DND-41 (cell line): ENCODE data around the gene LRRC47.

Source experiments
- ATAC-seq: fragments of 200-7000 bp; cut with Tn5 transposase; 3 replicates; pipeline ENCODE4 v1.9.1; 2021; ENCODE audit warnings: low read depth; ENCODE audit not compliant: insufficient read depth
- DNase-seq: peaks from one replicate; pipeline ENCODE4 v3.0.0-alpha.2; 2020
- H2AFZ ChIP-seq: 2 replicates; pipeline ENCODE4 v1.6.0; 2012; ENCODE audit warnings: low read depth, low read length
- H3K27ac ChIP-seq: 2 replicates; pipeline ENCODE4 v1.5.1; 2012; ENCODE audit warnings: low read length, inconsistent platforms
- H3K27me3 ChIP-seq: fragments of 200-600 bp; sonication (generic); 2 replicates; pipeline ENCODE4 v1.6.0; 2012; ENCODE audit warnings: low read length, mild to moderate bottlenecking, inconsistent platforms; ENCODE audit not compliant: insufficient read depth, poor library complexity
- H3K36me3 ChIP-seq: 2 replicates; pipeline ENCODE4 v1.5.1; 2012; ENCODE audit warnings: low read length, inconsistent platforms; ENCODE audit not compliant: insufficient read depth
- H3K4me1 ChIP-seq: 2 replicates; pipeline ENCODE4 v1.5.1; 2012; ENCODE audit warnings: mild to moderate bottlenecking, low read length; ENCODE audit not compliant: insufficient read depth
- H3K4me2 ChIP-seq: 2 replicates; pipeline ENCODE4 v1.6.0; 2012; ENCODE audit warnings: mild to moderate bottlenecking, moderate library complexity, low read length, inconsistent platforms; ENCODE audit not compliant: insufficient read depth
- H3K4me3 ChIP-seq, 2 experiments: fragments of 200-600 bp in 1 of 2; shearing (Covaris generic) in 1 of 2; 2 replicates each; pipeline ENCODE4 v1.5.1; 2012 to 2016; ENCODE audit warnings: inconsistent platforms in 2 of 2, low read length in 2 of 2, mild to moderate bottlenecking in 2 of 2, low read depth in 1 of 2, moderate library complexity in 1 of 2
- H3K79me2 ChIP-seq: 2 replicates; pipeline ENCODE4 v1.6.0; 2012; ENCODE audit warnings: low read length, inconsistent platforms; ENCODE audit not compliant: insufficient read depth
- H3K9ac ChIP-seq: 2 replicates; pipeline ENCODE4 v1.6.0; 2012; ENCODE audit warnings: low read depth, mild to moderate bottlenecking, inconsistent platforms, low read length, moderate library complexity
- H3K9me3 ChIP-seq: 2 replicates; pipeline ENCODE4 v1.5.1; 2012; ENCODE audit warnings: low read length, moderate library complexity, mild to moderate bottlenecking, inconsistent platforms; ENCODE audit not compliant: insufficient read depth, severe bottlenecking
- H4K20me1 ChIP-seq: 2 replicates; pipeline ENCODE4 v1.6.0; 2012; ENCODE audit warnings: low read length; ENCODE audit not compliant: insufficient read depth
- EZH2 ChIP-seq: IDR thresholded peaks from 3 replicates; pipeline ENCODE4 v1.6.1; 2012; ENCODE audit warnings: borderline replicate concordance, low read depth, mild to moderate bottlenecking, moderate library complexity, low read length, inconsistent platforms; ENCODE audit not compliant: severe bottlenecking
- TF ChIP-seq, protein P1 (sequence below): IDR thresholded peaks from 2 replicates; pipeline ENCODE4 v1.5.1; 2012; ENCODE audit warnings: borderline replicate concordance, low read length, moderate library complexity, mild to moderate bottlenecking; ENCODE audit not compliant: poor library complexity, severe bottlenecking; ENCODE audit errors: extremely low read depth

The LRRC47 gene

DNA sequence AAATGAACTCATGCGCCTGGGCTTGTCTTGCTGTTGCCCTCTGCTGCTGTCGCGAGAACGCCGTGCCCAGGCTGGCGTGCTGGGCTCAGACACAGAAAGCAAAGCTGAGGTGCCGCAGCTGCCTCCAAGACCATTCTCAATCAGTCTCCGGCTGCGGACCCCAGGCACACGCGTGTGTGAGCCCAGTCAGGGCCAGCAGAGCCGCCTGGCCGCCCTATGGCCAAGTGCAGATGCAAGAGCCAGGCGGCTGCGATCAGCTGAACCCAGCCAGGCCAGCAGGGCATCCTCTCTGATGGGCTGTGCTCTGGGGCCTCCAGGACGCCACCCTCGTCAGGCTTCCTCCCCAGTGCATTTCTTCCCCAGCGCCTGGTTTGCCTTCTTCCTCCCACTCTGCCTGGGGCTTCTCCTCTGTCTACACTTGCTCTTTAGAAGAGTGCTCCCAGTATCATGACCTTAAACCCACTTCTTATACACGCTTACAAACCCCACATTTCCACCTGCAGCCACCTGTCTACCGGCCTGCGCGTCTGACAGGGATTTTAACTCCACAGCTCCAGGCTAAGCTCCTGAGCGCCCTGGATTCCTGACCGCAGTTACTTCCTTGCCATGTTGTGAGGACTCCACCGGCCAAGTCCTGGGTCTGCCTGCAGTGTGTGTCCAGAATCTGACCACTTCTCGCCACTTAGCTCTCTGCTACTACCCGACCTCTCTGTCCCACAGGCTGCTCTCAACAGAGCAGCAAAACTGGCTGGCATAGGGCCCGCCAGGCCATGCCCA is 21.7 kb upstream of the LRRC47 start:
- H3K9me3 ChIP-seq = no peaks in the 10 kb centered on the region
- no peaks in the 10 kb centered on the region for H3K27me3 ChIP-seq
- TF ChIP-seq, protein P1, sequence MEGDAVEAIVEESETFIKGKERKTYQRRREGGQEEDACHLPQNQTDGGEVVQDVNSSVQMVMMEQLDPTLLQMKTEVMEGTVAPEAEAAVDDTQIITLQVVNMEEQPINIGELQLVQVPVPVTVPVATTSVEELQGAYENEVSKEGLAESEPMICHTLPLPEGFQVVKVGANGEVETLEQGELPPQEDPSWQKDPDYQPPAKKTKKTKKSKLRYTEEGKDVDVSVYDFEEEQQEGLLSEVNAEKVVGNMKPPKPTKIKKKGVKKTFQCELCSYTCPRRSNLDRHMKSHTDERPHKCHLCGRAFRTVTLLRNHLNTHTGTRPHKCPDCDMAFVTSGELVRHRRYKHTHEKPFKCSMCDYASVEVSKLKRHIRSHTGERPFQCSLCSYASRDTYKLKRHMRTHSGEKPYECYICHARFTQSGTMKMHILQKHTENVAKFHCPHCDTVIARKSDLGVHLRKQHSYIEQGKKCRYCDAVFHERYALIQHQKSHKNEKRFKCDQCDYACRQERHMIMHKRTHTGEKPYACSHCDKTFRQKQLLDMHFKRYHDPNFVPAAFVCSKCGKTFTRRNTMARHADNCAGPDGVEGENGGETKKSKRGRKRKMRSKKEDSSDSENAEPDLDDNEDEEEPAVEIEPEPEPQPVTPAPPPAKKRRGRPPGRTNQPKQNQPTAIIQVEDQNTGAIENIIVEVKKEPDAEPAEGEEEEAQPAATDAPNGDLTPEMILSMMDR = no peak
- no peak for TF ChIP-seq EZH2
- H4K20me1 ChIP-seq = no peaks in the 10 kb centered on the region
- H3K9ac ChIP-seq = no peak overlapping the region
- H3K4me2 ChIP-seq = no peak overlapping the region
- no peaks in the 10 kb centered on the region for H3K79me2 ChIP-seq
- no peak for DNase-seq
- H3K4me1 ChIP-seq = no peaks in the 10 kb centered on the region
- no peak overlapping the region for H3K27ac ChIP-seq
- H3K36me3 ChIP-seq = peaks cover 41% of the 10 kb centered on the region
- H2AFZ ChIP-seq = no peak overlapping the region
- no peak for ATAC-seq
- H3K4me3 ChIP-seq = no peak overlapping the region

DNA sequence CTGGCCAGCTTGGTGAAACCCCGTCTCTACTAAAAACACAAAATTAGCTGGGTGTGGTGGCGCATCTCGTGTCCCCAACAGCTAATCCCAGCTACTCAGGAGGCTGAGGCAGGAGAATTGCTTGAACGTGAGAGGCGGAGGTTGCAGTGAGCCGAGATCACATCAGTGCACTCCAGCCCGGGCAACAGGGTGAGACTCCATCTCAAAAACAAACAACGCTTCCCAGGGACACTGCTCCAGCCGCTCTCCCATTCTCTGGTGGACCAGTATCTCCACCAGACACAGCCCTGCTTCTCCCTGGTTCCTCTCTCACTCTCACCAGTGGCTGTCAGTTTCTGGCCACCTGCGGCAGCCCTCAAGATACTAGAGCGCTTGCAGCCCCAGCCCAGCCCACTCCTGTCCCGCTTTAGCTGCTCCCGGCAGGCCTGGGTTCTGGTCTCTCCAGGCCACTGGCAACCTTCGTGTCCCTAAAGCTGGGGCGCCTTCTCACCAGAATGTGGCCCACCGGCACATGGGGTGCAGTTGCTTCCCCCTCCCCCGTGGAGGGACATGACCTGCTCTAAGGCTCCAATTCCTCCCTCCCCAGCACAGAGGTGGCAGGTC is 20.9 kb upstream of the LRRC47 start:
- Histone ChIP-seq H3K4me2 (no peak overlapping the region), H3K27me3 (no peaks in the 10 kb centered on the region), H3K79me2 (no peaks in the 10 kb centered on the region), H3K36me3 (peaks cover 33% of the 10 kb centered on the region), H4K20me1 (no peaks in the 10 kb centered on the region), H3K4me3 (no peak overlapping the region), H3K9ac (no peak overlapping the region), H3K4me1 (no peaks in the 10 kb centered on the region), H3K9me3 (no peaks in the 10 kb centered on the region), H3K27ac (no peak overlapping the region), H2AFZ (no peak overlapping the region)
- TF ChIP-seq, protein P1 = no peak
- no peak for TF ChIP-seq EZH2
- ATAC-seq = no peak
- DNase-seq = no peak

DNA sequence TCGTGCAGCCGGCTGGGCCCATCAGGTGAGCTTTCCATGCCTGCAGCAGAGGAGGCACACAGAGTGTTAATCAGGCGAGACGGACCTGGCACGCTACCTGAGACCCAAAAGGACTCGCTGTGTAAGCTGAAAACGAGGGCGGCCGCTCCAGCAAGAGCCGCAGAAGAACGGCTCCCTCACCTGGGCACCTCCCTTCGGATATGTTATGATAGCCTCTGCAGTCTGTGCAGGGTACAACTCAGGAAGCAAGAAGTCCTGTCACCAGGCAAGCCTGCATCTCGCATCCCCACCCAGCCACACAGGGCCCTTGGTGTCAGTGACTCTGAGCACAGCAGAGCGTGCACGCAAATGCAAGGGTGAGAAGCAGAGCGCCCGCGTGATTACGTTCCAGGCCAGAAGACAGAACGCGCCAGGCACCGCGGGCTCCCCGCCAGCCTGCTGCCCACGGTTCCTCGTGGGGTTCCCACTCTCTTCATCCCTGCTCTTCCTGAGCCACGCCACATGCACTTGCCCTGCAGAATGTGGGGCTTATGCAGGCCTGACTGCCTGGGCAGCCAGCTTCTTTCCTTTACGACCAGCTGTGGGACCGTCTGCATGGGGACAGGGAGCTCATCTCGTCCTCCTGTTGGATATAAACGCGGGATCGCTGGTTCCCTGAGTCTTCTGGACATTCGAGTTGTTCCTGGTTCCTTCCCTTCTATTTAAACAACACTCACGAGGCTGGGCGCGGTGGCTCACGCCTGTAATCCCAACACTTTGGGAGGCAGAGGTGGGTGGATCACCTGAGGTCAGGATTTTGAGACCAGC is 20.2 kb upstream of the LRRC47 start:
- Histone ChIP-seq H3K79me2 (no peaks in the 10 kb centered on the region), H3K4me1 (no peaks in the 10 kb centered on the region), H4K20me1 (no peaks in the 10 kb centered on the region), H3K9ac (no peak overlapping the region), H3K27ac (no peak overlapping the region), H3K9me3 (no peaks in the 10 kb centered on the region), H3K4me2 (no peak overlapping the region), H3K36me3 (peaks cover 26% of the 10 kb centered on the region), H3K27me3 (no peaks in the 10 kb centered on the region), H2AFZ (no peak overlapping the region), H3K4me3 (no peak overlapping the region)
- TF ChIP-seq EZH2 = no peak
- TF ChIP-seq, protein P1 = no peak
- DNase-seq = no peak
- ATAC-seq = no peak
